Osteoblast (primary cell): ENCODE results near the gene GAS7. TPM values are rescaled to one million over a fixed set of nuclear protein-coding genes. Genes with fewer than 3 reads are reported as not detected.
"Not testable (repeated sequence)": the region's sequence is repeated elsewhere in the genome, so short reads cannot be mapped to it uniquely, and the experiment has no call there.

Experiments
- DNase-seq: peaks from one replicate; pipeline ENCODE4 v3.0.0; 2011; ENCODE audit warnings: low spot score, mixed read lengths; ENCODE audit not compliant: insufficient read length; ENCODE audit errors: missing footprints
- H2AFZ ChIP-seq: 2 replicates; pipeline ENCODE4 v1.6.0; 2011; ENCODE audit warnings: mild to moderate bottlenecking, low read length
- H3K27ac ChIP-seq: 2 replicates; pipeline ENCODE4 v1.5.1; 2011; ENCODE audit warnings: mild to moderate bottlenecking, low read depth, low read length, moderate library complexity
- H3K27me3 ChIP-seq: 2 replicates; pipeline ENCODE4 v1.6.0; 2012; ENCODE audit warnings: mild to moderate bottlenecking, control low read depth, inconsistent platforms, low read length, moderate library complexity; ENCODE audit not compliant: insufficient read depth
- H3K36me3 ChIP-seq: 2 replicates; pipeline ENCODE4 v1.5.1; 2011; ENCODE audit warnings: mild to moderate bottlenecking, low read length, control low read depth, moderate library complexity; ENCODE audit not compliant: insufficient read depth
- H3K4me1 ChIP-seq: 2 replicates; pipeline ENCODE4 v1.5.1; 2011; ENCODE audit warnings: mild to moderate bottlenecking, low read length, control low read depth, moderate library complexity; ENCODE audit not compliant: insufficient read depth
- H3K4me2 ChIP-seq: 2 replicates; pipeline ENCODE4 v1.6.0; 2011; ENCODE audit warnings: mild to moderate bottlenecking, low read length; ENCODE audit not compliant: insufficient read depth
- H3K4me3 ChIP-seq: fragments of 200-600 bp; sonication (generic); 3 replicates; pipeline ENCODE4 v1.5.1; 2012; ENCODE audit warnings: mild to moderate bottlenecking, low read length, inconsistent platforms; ENCODE audit not compliant: insufficient read depth
- H3K79me2 ChIP-seq: 2 replicates; pipeline ENCODE4 v1.6.0; 2012; ENCODE audit warnings: mild to moderate bottlenecking, low read length, control low read depth, inconsistent platforms; ENCODE audit not compliant: insufficient read depth
- H3K9me3 ChIP-seq: 2 replicates; pipeline ENCODE4 v1.5.1; 2011; ENCODE audit warnings: low read depth, low read length, control low read depth
- H4K20me1 ChIP-seq: 2 replicates; pipeline ENCODE4 v1.6.0; 2012; ENCODE audit warnings: mild to moderate bottlenecking, low read length, control low read depth; ENCODE audit not compliant: insufficient read depth
- CTCF ChIP-seq: IDR thresholded peaks from 2 replicates; pipeline ENCODE4 v1.5.1; 2011; ENCODE audit warnings: mild to moderate bottlenecking, low read depth, low read length, moderate library complexity; ENCODE audit errors: extremely low read depth
- total RNA-seq: library from RNA; depleted of rRNA; stranded (reverse); fragments of >200 nt; gene quantifications from 2 replicates; pipeline ENCODE4 v1.2.3, GENCODE V29; 2012

GAS7 gene
- total RNA-seq, 1 donor = 3.6 TPM

DNA sequence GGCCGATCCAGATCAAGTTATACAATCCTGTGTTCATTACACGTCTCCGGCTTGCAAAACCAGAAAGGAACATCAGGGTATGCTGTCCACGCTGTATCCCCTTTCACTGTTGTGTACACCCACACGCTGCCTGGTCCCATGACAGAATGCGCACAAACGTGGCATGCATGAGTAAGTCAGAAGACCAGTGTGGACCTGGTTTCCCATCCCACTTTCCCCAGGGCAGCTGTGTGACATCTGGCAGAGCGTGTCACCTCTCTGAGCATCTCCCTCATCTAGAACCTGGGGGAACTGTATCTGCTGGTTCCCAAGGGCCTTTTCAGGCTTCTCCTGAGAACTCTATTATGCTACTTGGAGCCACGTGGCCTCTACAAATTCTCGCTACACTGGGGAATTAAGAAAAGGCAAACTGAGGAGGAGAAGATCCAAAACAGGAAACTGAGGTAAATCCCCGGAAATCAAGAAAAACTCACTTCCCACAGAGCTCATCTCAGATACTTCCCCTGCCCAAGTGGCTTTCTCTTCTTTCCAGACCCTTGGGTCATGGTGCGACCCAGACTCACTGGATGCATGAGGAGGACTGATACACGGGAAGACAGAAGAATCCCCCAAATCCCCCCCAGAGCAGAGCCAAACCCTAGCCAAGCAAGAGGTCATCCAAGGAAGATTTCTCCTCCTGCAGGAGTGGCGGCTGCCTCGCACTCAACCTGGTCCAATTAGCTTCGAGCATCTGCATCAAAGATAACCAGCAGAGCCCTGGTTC, 139.3 kb downstream of the GAS7 start:
- Histone ChIP-seq H2AFZ (no peak overlapping the region), H3K4me3 (no peak overlapping the region), H4K20me1 (no peaks in the 10 kb centered on the region), H3K4me2 (no peak overlapping the region), H3K79me2 (no peaks in the 10 kb centered on the region), H3K9me3 (no peaks in the 10 kb centered on the region), H3K4me1 (no peaks in the 10 kb centered on the region), H3K36me3 (no peaks in the 10 kb centered on the region), H3K27ac (no peak overlapping the region), H3K27me3 (no peaks in the 10 kb centered on the region)
- no peak for TF ChIP-seq CTCF
- DNase-seq = no peak

DNA sequence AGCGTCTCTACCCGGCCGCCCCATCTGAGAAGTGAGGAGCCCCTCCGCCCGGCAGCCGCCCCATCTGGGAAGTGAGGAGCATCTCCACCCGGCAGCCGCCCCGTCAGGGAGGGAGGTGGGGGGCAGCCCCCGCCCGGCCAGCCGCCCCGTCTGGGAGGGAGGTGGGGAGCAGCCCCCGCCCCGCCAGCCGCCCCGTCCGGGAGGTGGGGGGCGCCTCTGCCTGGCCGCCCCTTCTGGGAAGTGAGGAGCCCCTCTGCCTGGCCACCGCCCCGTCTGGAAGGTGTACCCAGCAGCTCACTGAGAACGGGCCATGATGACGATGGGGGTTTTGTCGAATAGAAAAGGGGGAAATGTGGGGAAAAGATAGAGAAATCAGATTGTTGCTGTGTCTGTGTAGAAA, 140.9 kb downstream of the GAS7 start:
- not testable (repeated sequence) for H3K79me2 ChIP-seq, H2AFZ ChIP-seq, H3K4me2 ChIP-seq, H3K4me3 ChIP-seq, DNase-seq, H3K9me3 ChIP-seq, H4K20me1 ChIP-seq, H3K36me3 ChIP-seq, H3K27me3 ChIP-seq, H3K27ac ChIP-seq, H3K4me1 ChIP-seq

- H3K79me2 ChIP-seq = no peaks in the 10 kb centered on the region
- H3K36me3 ChIP-seq = no peaks in the 10 kb centered on the region
- H3K4me3 ChIP-seq = no peak overlapping the region
- H3K27ac ChIP-seq = no peak overlapping the region
- DNase-seq = no peak
- no peak overlapping the region for H3K4me2 ChIP-seq
- H3K27me3 ChIP-seq = no peaks in the 10 kb centered on the region
- H4K20me1 ChIP-seq = no peaks in the 10 kb centered on the region
- no peak overlapping the region for H2AFZ ChIP-seq
- TF ChIP-seq CTCF = no peak
- no peaks in the 10 kb centered on the region for H3K9me3 ChIP-seq
- no peaks in the 10 kb centered on the region for H3K4me1 ChIP-seq
These were observed 143.0 kb downstream of the GAS7 start for GRCh38 chr17:10055262-10055975.

- DNase-seq = no peak
- H3K9me3 ChIP-seq = no peaks in the 10 kb centered on the region
- TF ChIP-seq CTCF = no peak
- no peaks in the 10 kb centered on the region for H3K27me3 ChIP-seq
- H3K4me2 ChIP-seq = no peak overlapping the region
- H3K36me3 ChIP-seq = no peaks in the 10 kb centered on the region
- no peaks in the 10 kb centered on the region for H3K4me1 ChIP-seq
- H3K27ac ChIP-seq = no peak overlapping the region
- H4K20me1 ChIP-seq = no peaks in the 10 kb centered on the region
- H3K4me3 ChIP-seq = no peak overlapping the region
- no peak overlapping the region for H2AFZ ChIP-seq
- H3K79me2 ChIP-seq = no peaks in the 10 kb centered on the region
These were observed 144.4 kb downstream of the GAS7 start for GRCh38 chr17:10053782-10054540.
